ENCODE results near the gene PROC. TPM values are rescaled to one million over a fixed set of nuclear protein-coding genes. Genes with fewer than 3 reads are reported as not detected.

Gene PROC
- total and polyA plus RNA-seq, 2 of the 8 experiments (the other 6 are each of a cell fraction or from before 2014, with no cell fraction given): 1.5 to 1.6 TPM

DNA sequence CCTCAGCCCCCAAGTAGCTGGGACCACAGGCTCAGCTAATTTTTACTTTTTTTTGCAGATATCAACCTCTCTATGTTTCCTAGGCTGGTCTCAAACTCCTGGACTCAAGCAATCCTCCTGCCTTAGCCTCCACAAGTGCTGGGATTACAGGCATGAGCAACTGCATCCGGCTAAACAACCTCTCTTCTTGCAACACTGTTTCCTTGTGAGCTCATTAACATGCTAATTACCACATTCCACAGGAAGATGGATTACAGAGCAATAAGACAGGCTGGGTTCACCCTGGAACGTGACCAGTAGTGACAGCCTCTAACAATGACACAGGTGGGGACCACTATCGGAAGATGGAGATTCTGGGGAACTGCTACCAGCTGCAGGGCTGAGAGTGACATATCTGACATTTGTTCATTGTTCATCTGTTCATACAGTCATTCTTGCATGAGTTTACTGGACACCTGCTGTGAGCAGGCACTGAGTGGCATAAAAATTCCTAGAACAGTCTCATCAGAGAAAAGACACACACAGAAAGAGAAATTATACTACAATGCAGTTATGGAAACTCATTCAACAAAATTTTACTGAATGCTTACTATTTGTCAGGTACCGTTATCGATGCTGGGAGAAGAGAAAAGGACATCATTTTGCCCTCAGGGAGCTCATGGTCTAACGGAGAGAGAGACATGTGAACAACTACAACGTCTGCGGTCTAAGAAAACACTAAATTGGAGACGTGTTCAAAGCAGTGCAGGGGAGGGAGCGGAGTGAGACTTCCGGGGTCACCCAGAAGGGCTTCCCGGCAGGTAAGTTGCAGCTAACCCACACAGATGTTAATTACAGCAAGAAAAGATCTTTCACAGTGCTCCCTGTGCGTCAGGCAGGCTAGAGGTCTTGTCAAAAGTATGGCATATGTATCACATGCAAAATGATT lies 37.6 kb downstream of the PROC start:
- H3K27ac ChIP-seq (ENCODE audit: low read depth, low read length): 0 out of 2 replicates have a peak overlapping the region, but pooled peaks have one; percentile 8
- CTCF ChIA-PET (ENCODE audit: partially characterized antibody): interaction anchor here (0.6 to 6.2 kb wide), 12 partner anchors 13 to 259 kb away, joined by 3 to 60 read pairs (median 18); partner anchors contain the start of gene ERCC3
- FAIRE-seq: peak; percentile 60
- TF ChIP-seq SRF (IDR thresholded peaks at IDR 0.05; ENCODE audit: low read depth, low read length) (no peak), SP1 (IDR thresholded peaks at IDR 0.05; ENCODE audit: low read depth, low read length) (no peak), SIRT6 (IDR thresholded peaks at IDR 0.05; ENCODE audit: low read length) (no peak), ASH2L (IDR thresholded peaks at IDR 0.05; ENCODE audit: low read length) (peak; percentile 61), SAP30 (IDR thresholded peaks at IDR 0.05; ENCODE audit: insufficient read depth, insufficient replicate concordance, low read length) (peak; percentile 61), TCF12 (IDR thresholded peaks at IDR 0.05; ENCODE audit: low read depth, low read length) (no peak), CREB1 (IDR thresholded peaks at IDR 0.05) (0 out of 2 replicates have a peak, but pooled peaks have one; percentile 14), NANOG (IDR thresholded peaks at IDR 0.05; ENCODE audit: insufficient read depth, low read depth, low read length, poor library complexity, severe bottlenecking) (no peak), TEAD4 (IDR thresholded peaks at IDR 0.05; ENCODE audit: low read depth, low read length) (peak; percentile 85), SIN3A (conservative IDR thresholded peaks at IDR 0.05 in 1 of 2, IDR thresholded peaks at IDR 0.05 in 1 of 2; ENCODE audit: low read depth in 1 of 2, low read length in 2 of 2) (0 out of 4 replicates have a peak, but pooled peaks of 1 of the 2 experiments have one; percentile 50)

More for the DNA sequence above, 37.6 kb downstream of the PROC start:
- H4K91ac ChIP-seq (replicated peaks; ENCODE audit: insufficient read length, low read length): peak overlapping the region; percentile 13
- 0 out of 2 replicates have a peak overlapping the region, but pooled peaks have one; percentile 30 for H2AFZ ChIP-seq (ENCODE audit: low read length)
- H3K9ac ChIP-seq (replicated peaks in 1 of 4; ENCODE audit: extremely low read depth in 1 of 4, low read depth in 3 of 4, low read length in 3 of 4): no peak overlapping the region
- H3K14ac ChIP-seq (ENCODE audit: insufficient read length): no peak overlapping the region
- H2BK20ac ChIP-seq (ENCODE audit: low read length): peak overlapping the region; percentile 28; the same call in 1 of the 2 replicates
- no peak overlapping the region for H2AK5ac ChIP-seq (ENCODE audit: low read depth, low read length)
- no peaks in the 10 kb centered on the region for H3K27me3 ChIP-seq (replicated peaks in 1 of 4; ENCODE audit: control insufficient read depth in 3 of 4, extremely low read depth in 1 of 4, insufficient read depth in 3 of 4, low read length in 3 of 4)
- no peaks in the 10 kb centered on the region for H3K9me3 ChIP-seq (ENCODE audit: insufficient read depth in 2 of 2, low read depth in 1 of 2, low read length in 1 of 2)
- no peaks in the 10 kb centered on the region for H4K20me1 ChIP-seq (replicated peaks in 1 of 2; ENCODE audit: control insufficient read depth in 1 of 2, insufficient read depth in 2 of 2, low read length in 2 of 2)
- 0 out of 2 replicates have a peak overlapping the region, but pooled peaks have one; percentile 0 for H2BK12ac ChIP-seq (ENCODE audit: low read depth, low read length)
- peaks cover 2% of the 10 kb centered on the region; the same call in 1 of the 2 replicates for H3K23me2 ChIP-seq (ENCODE audit: low read depth, low read length)
- no peak overlapping the region for H2BK15ac ChIP-seq (ENCODE audit: low read length)
- POLR2A ChIA-PET (ENCODE audit: partially characterized antibody): interaction anchor here (0.5 to 1.8 kb wide), 10 partner anchors 14 to 162 kb away, joined by 3 to 5 read pairs (median 4); partner anchors contain the start of genes ERCC3 and IWS1
- H2BK5ac ChIP-seq (ENCODE audit: low read depth, low read length): 0 out of 2 replicates have a peak overlapping the region, but pooled peaks have one; percentile 57
- peaks cover 5 to 15% (median 12%) of the 10 kb centered on the region in 4 experiments for H3K4me1 ChIP-seq (replicated peaks in 1 of 4; ENCODE audit: control insufficient read depth in 3 of 4, insufficient read depth in 4 of 4, low read length in 3 of 4)
- no peak overlapping the region; the same call in 1 of the 2 replicates for H3K18ac ChIP-seq (ENCODE audit: extremely low read depth, low read length)
- 25% methylated on average over 13 of the region's 13 CpGs; no CpG with 5 or more reads in 1 of the 2 experiments for WGBS, 2 experiments (ENCODE audit: extremely low coverage in 1 of 2, insufficient coverage in 1 of 2, insufficient read length in 1 of 2, insufficient replicate concordance in 2 of 2, low coverage in 1 of 2, low lambda C conversion rate in 2 of 2, missing lambda C conversion rate in 1 of 2)
- no peak for DNase-seq (ENCODE audit: low read depth in 1 of 2, low spot score in 2 of 2)
- H4K8ac ChIP-seq (ENCODE audit: extremely low read depth, insufficient read depth, low read length): no peak overlapping the region
- H3K4me2 ChIP-seq (ENCODE audit: insufficient read depth in 1 of 2, low read depth in 2 of 2, low read length in 2 of 2): peak overlapping the region; percentile 65 to 75
- H3K4me3 ChIP-seq (ENCODE audit: extremely low read depth in 1 of 4, insufficient read depth in 2 of 4, low read depth in 3 of 4, low read length in 4 of 4): peak overlapping the region in 3 of 4 experiments; percentile 10 to 50 (median 16); a peak in 6 of 8 replicates
- no peak overlapping the region for H4K5ac ChIP-seq (ENCODE audit: insufficient read length, low read depth, low read length)
- peak overlapping the region; percentile 4 for H2BK120ac ChIP-seq (replicated peaks; ENCODE audit: low read depth, low read length)
- no peaks in the 10 kb centered on the region for H3K36me3 ChIP-seq (ENCODE audit: control insufficient read depth in 2 of 4, insufficient read depth in 4 of 4, low read length in 3 of 4)
- H3K56ac ChIP-seq (replicated peaks; ENCODE audit: insufficient read length, low read depth, low read length): no peak overlapping the region
- no peak overlapping the region for H3K4ac ChIP-seq (replicated peaks; ENCODE audit: insufficient read length, low read depth, low read length)
- no peak overlapping the region for H3K23ac ChIP-seq (ENCODE audit: insufficient read length)
- H3K79me2 ChIP-seq (ENCODE audit: control insufficient read depth in 1 of 2, insufficient read depth in 2 of 2, low read length in 2 of 2): no peaks in the 10 kb centered on the region
- H3K79me1 ChIP-seq (ENCODE audit: low read depth, low read length): no peaks in the 10 kb centered on the region; the same call in 1 of the 2 replicates
